GM18951 (cell line): ENCODE data around the gene ZNF618.

Experiments used
- POLR2A ChIP-seq: IDR thresholded peaks from 4 replicates; pipeline ENCODE4 v1.6.1; 2011; ENCODE audit warnings: mild to moderate bottlenecking; ENCODE audit not compliant: insufficient read length, insufficient read depth; ENCODE audit errors: extremely low read depth
- in situ Hi-C: fragments of 300-500 bp; cut with MboI; formaldehyde crosslinking; loops from one replicate; pipeline ENCODE4 v1.12.0; 2022; ENCODE audit warnings: low sequenced_read_pairs, mixed read lengths, inconsistent platforms; ENCODE audit not compliant: unreplicated experiment

Gene ZNF618

GRCh38 chr9:113973226-113973625 lies 97.1 kb downstream of the ZNF618 start:
- in situ Hi-C loops: no loop called here
- TF ChIP-seq POLR2A: no peak

DNA sequence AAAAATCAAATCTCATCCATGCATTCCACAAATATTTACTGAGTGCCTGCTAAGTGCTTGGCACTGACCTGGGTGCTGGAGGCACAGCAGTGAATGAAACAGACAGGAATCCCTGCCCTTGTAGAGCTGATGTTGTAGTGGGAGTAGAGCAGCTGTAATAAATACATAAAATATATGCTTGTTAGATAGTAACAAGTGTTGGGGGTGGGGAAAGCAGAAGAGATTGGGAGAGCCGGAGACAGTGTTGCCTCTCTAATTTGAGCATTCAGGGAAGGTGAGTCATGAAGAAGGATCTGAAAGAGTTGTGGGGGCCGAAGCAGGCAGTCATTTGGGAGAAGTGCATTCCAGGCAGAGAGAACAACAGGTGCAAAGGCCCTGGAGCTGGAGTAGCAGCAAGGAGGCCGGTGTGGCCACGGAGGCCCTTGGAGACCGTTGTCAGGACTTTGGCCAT lies 97.9 kb downstream of the ZNF618 start:
- in situ Hi-C loops: no loop called here

GRCh38 chr9:113976915-113977314 lies 100.8 kb downstream of the ZNF618 start:
- no peak for TF ChIP-seq POLR2A
- in situ Hi-C loops: no loop called here

More for the DNA sequence above, 97.9 kb downstream of the ZNF618 start:
- no peak for TF ChIP-seq POLR2A

- in situ Hi-C loops: no loop called here
- TF ChIP-seq POLR2A: no peak
Measured at GRCh38 chr9:113978725-113979342, 102.7 kb downstream of the ZNF618 start.

- no peak for TF ChIP-seq POLR2A
- in situ Hi-C loops: no loop called here
Measured at GRCh38 chr9:113979343-113980127, 103.4 kb downstream of the ZNF618 start.

DNA sequence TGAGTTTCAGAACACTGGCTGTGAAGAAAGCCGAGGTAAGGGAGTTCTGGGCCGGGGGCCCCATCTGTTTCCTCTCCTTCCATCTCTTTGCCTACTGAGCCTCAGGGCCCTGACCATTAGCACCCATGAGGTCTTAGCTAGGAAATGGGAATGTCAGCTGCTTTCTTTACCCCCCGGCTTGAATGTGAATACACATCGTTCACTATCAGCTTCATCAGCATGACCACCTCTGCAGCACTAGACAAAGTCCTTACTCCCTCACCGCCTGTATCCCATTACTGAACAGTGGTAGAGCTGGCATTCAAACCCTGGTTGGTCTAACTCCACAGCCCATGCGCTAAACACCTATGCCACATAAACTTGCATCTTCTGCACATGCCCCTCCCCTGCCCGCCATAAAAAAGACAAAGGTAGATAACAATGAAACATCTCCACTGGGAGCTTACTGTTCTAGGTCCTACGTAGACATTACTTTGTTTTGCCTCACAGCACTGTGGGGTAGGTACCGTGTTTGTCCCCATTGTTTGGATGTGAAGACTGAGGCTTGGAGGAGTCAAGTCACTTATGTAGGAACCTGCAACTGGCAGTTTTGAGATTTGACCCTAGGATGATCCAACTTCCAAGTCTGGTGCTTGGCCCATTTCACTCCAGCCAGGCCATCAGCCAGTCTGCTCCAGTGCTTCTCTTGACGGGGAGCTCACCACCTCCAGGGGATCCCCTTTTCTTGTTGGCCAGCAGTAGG lies 108.7 kb downstream of the ZNF618 start:
- no peak for TF ChIP-seq POLR2A

GRCh38 chr9:113985968-113986585 lies 110.0 kb downstream of the ZNF618 start:
- in situ Hi-C loops: no loop called here
- no peak for TF ChIP-seq POLR2A

More for the DNA sequence above, 108.7 kb downstream of the ZNF618 start:
- in situ Hi-C loops: no loop called here

DNA sequence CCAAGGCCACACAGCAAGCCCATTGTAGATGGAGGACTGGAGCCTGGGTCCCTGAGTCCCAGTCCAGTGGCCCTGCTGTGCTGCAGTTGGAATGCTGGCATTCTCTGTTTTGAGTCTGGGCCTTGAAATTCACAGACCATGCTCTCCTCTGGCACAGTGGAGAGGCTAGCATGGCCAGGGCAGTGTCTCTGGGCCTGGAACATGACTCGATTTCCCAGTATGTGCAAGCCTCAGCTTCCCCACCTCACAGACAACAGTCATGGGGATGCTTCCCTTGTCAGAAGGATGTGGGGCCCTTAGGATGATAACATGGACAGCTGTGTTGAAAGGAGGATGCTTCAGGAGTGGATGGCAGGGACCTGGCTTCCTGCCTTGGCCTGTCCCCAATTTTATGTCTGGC lies 110.8 kb downstream of the ZNF618 start:
- TF ChIP-seq POLR2A: no peak
- in situ Hi-C loops: no loop called here

DNA sequence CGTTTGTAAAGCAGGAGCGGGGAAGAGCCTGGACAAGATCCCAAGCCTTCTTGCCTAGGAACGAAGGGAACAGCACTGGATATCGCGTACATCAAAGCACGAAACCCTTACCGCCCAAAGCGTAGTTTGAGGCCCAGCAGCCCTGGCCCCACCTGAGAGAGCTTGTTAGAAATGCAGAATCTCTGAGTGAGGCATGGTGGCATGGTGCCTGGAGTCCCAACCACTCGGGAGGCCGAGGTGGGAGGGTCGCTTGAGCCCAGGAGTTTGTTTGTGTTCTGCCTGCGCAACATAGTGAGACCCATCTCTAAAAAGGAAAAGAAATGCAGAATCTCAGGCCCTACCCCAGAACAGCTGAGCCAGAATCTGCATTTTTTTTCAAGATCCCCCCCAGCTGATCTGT lies 111.4 kb downstream of the ZNF618 start:
- in situ Hi-C loops: no loop called here
- no peak for TF ChIP-seq POLR2A

GRCh38 chr9:113988385-113989016 lies 112.4 kb downstream of the ZNF618 start:
- no peak for TF ChIP-seq POLR2A
- in situ Hi-C loops: no loop called here

DNA sequence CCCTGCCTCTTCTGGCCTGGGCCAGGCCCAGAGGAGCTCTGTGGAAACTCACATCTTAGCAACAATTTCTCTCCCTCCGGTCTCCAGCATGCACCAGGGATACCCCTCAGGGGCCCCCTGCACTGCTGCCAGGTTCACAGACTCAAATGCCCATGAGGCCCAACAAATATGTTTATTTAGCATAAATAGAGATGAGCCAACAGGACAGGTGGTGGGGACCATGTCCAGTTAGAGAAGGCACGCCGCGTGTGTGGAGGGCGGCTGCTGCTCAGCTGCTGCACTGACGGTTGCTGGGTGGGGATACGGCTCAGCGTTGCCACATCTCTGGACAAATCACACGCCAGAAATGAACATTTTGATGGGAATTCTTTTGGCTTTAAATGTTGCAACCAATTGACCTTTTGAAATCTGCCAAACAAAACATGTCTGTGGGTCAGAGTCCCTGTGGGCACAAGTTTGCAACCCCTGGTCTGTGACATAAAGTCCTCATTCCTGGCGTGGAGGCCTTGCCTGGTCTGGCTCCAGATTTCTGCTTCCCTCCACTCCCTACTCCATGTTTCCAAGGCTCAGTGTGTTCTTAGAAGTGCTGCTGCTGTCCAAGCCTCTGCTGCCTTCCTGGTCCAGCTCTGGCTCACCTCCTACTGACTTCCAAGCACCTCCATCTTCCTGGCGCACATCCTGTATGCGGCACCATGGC lies 113.1 kb downstream of the ZNF618 start:
- no peak for TF ChIP-seq POLR2A

More for the DNA sequence above, 113.1 kb downstream of the ZNF618 start:
- in situ Hi-C loops: no loop called here
